ENCODE data around the gene FBLN1. TPM values are rescaled to one million over a fixed set of nuclear protein-coding genes. Genes with fewer than 3 reads are reported as not detected.

Gene FBLN1
- total RNA-seq, 1 experiment from 2014 or later, result 158 TPM

- ChIA-PET CTCF (no interaction called here), POLR2A (ENCODE audit: unreplicated experiment) (no interaction called here)
- Histone ChIP-seq H3K79me2 (ENCODE audit: low read depth) (no peaks in the 10 kb centered on the region), H3K9me2 (ENCODE audit: insufficient read depth) (no peaks in the 10 kb centered on the region; the same call in 1 of the 2 replicates), H3K4me3 (no peak overlapping the region), H4K20me1 (ENCODE audit: insufficient read depth) (no peaks in the 10 kb centered on the region), H3F3A (ENCODE audit: insufficient read depth, low read depth) (0 out of 2 replicates have a peak, but pooled peaks cover 3% of the 10 kb centered on the region), H2AFZ (no peak overlapping the region), H3K27me3 (ENCODE audit: insufficient read depth, low read depth) (no peaks in the 10 kb centered on the region), H3K4me1 (replicated peaks; ENCODE audit: insufficient read depth) (no peaks in the 10 kb centered on the region), H3K36me3 (ENCODE audit: low read depth) (no peaks in the 10 kb centered on the region), H3K27ac (no peak overlapping the region), H3K4me2 (no peak overlapping the region), H3K9me3 (ENCODE audit: insufficient read depth, low read depth) (no peaks in the 10 kb centered on the region)
- no peak for DNase-seq
- intact Hi-C loops (cut with micrococcal nuclease; ENCODE audit: unreplicated experiment), result no loop called here
- TF ChIP-seq EZH2 (IDR thresholded peaks at IDR 0.05; ENCODE audit: low read depth) (no peak), CTCF (conservative IDR thresholded peaks at IDR 0.05) (no peak)
- BruUV-seq (replicated peaks), result no TSS peak
Measured at GRCh38 chr22:45455212-45455611, 47.5 kb upstream of the FBLN1 start.

DNA sequence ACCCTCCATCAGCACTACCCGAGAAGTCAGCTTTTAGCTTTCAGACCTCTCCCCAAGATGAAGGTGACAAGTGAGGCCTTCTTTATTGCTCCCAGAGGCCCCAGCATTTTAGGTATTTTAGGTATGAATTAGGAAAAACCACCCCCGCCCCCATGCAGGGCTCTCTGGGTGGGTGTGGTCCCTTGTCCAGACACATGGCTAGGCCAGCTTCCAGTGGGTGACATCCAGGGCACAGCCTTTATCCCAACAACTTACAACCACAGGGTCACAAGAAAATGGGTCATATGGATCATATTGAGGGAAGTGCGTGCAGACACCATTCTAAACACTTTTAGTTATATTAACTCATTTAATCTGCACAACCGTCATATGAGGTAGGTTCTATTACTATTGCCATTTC, 47.1 kb upstream of the FBLN1 start:
- no peaks in the 10 kb centered on the region for H4K20me1 ChIP-seq (ENCODE audit: insufficient read depth)
- H3K9me3 ChIP-seq (ENCODE audit: insufficient read depth, low read depth), result no peaks in the 10 kb centered on the region
- H3K27me3 ChIP-seq (ENCODE audit: insufficient read depth, low read depth), result no peaks in the 10 kb centered on the region
- no peak for DNase-seq
- no peak overlapping the region for H3K27ac ChIP-seq
- H3K4me3 ChIP-seq, result no peak overlapping the region
- no peaks in the 10 kb centered on the region for H3K79me2 ChIP-seq (ENCODE audit: low read depth)
- no peaks in the 10 kb centered on the region; the same call in 1 of the 2 replicates for H3K9me2 ChIP-seq (ENCODE audit: insufficient read depth)
- intact Hi-C loops (cut with micrococcal nuclease; ENCODE audit: unreplicated experiment), result no loop called here
- ChIA-PET POLR2A (ENCODE audit: unreplicated experiment) (no interaction called here), CTCF (no interaction called here)
- H2AFZ ChIP-seq, result no peak overlapping the region
- no TSS peak for BruUV-seq (replicated peaks)
- H3K36me3 ChIP-seq (ENCODE audit: low read depth), result no peaks in the 10 kb centered on the region
- TF ChIP-seq CTCF (conservative IDR thresholded peaks at IDR 0.05) (no peak), EZH2 (IDR thresholded peaks at IDR 0.05; ENCODE audit: low read depth) (no peak)
- H3K4me2 ChIP-seq, result no peak overlapping the region
- H3K4me1 ChIP-seq (replicated peaks; ENCODE audit: insufficient read depth), result no peaks in the 10 kb centered on the region
- 0 out of 2 replicates have a peak, but pooled peaks cover 3% of the 10 kb centered on the region for H3F3A ChIP-seq (ENCODE audit: insufficient read depth, low read depth)

DNA sequence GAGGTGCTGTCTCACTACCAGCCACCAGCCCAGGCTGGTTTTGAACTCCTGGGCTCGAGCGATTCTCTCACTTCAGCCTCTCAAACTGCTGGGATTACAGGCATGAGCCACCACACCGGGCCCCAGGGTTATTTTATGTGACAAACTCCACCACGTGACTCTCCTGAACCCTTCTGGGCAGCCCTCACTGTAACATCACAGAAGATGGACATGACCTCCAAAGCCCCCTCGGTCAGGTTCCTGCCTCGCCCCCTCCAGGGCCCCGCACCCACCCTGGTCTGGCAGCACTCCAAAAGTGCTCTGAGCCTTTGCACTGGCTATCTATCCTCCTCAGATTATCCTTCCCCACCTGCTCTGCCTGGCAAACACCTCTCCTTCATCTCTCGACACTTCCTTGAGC, 45.9 kb upstream of the FBLN1 start:
- H3F3A ChIP-seq (ENCODE audit: insufficient read depth, low read depth), result no peaks in the 10 kb centered on the region
- no peaks in the 10 kb centered on the region for H3K36me3 ChIP-seq (ENCODE audit: low read depth)
- no peak overlapping the region for H3K4me2 ChIP-seq
- TF ChIP-seq CTCF (conservative IDR thresholded peaks at IDR 0.05) (no peak), EZH2 (IDR thresholded peaks at IDR 0.05; ENCODE audit: low read depth) (no peak)
- CTCF ChIA-PET, result interaction anchor here (0.6 kb wide), 1 partner anchor 277 kb away, joined by 4 read pairs; no protein-coding TSS in a partner anchor
- no peak overlapping the region for H3K4me3 ChIP-seq
- H3K27ac ChIP-seq, result no peak overlapping the region
- no peak for DNase-seq
- POLR2A ChIA-PET (ENCODE audit: unreplicated experiment), result no interaction called here
- intact Hi-C loops (cut with micrococcal nuclease; ENCODE audit: unreplicated experiment), result no loop called here
- no peak overlapping the region for H2AFZ ChIP-seq
- BruUV-seq (replicated peaks), result no TSS peak
- no peaks in the 10 kb centered on the region for H4K20me1 ChIP-seq (ENCODE audit: insufficient read depth)
- no peaks in the 10 kb centered on the region for H3K79me2 ChIP-seq (ENCODE audit: low read depth)
- no peaks in the 10 kb centered on the region for H3K9me3 ChIP-seq (ENCODE audit: insufficient read depth, low read depth)
- H3K9me2 ChIP-seq (ENCODE audit: insufficient read depth), result no peaks in the 10 kb centered on the region; the same call in 1 of the 2 replicates
- H3K4me1 ChIP-seq (replicated peaks; ENCODE audit: insufficient read depth), result no peaks in the 10 kb centered on the region
- H3K27me3 ChIP-seq (ENCODE audit: insufficient read depth, low read depth), result no peaks in the 10 kb centered on the region

All from PC-9 (cell line).